Posterior cingulate gyrus (tissue), 11 donors: ENCODE results near the gene HSD17B2.
"Not testable (repeated sequence)": the region's sequence is repeated elsewhere in the genome, so short reads cannot be mapped to it uniquely, and the experiment has no call there.

Experiments used
- DNase-seq, 10 donors: peaks; one replicate each; pipeline versions ENCODE4 v3.0.0 to v3.0.0-alpha.2; 2020 to 2021; ENCODE audit warnings: mixed read lengths in 3 of 10
- intact Hi-C: fragments of 100-400 bp; cut with DNase I; formaldehyde crosslinking; loops from one replicate; pipeline ENCODE4 v1.15.1; 2023

Gene HSD17B2

DNA sequence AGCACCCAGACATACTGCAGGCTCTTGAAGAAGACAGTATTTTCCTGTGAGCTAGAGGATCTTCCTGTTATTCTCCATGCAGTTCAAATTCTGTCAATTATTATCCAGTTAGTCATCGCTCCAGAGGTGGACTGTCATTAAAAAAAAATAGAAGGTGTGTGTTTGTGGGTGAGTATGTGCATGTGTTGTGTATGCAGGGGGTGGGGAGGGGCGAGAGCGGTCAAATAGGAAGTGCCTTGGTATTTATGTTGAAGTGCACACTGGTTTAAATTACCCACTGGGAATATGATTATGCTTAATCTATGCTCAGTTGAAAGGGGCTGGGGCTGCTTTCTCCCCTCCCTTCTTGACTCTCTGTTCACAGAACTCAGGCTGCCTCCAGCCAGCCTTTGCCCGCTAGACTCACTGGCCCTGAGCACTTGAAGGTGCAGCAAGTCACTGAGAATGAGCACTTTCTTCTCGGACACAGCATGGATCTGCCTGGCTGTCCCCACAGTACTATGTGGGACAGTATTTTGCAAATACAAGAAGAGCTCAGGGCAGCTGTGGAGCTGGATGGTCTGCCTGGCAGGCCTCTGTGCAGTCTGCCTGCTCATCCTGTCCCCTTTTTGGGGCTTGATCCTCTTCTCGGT, at the start of gene HSD17B2:
TSS of gene HSD17B2 (plus strand) at position 273 of the 632 bp plus-strand sequence. CDS start at position 445, 172 bp downstream.
- no peak for DNase-seq
- intact Hi-C loops, result no loop called here

GRCh38 chr16:81987121-81987520, 47.9 kb upstream of the HSD17B2 start:
- no peak for DNase-seq
- intact Hi-C loops, result no loop called here

DNA sequence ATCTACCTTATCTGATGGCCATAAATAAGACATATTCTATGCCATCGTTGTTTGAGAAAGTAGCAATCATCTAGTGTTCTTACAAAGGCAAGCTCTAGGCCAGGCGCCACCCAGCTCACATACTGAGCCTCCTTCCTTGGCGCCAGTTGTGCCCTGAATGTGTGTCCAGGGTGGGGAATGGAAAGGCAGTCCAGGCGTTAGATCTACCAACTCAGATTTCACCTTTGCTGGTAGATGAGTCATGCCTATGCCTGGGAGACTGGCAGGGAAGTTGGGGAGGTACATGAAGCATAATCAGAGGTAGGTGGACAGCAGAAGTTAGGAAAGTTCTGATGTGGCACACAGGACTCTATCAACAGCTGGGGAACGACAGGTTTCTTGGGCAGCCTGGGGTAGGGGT, 47.3 kb upstream of the HSD17B2 start:
- intact Hi-C loops, result no loop called here
- no peak for DNase-seq

GRCh38 chr16:81992859-81993258, 42.2 kb upstream of the HSD17B2 start:
- intact Hi-C loops, result no loop called here
- DNase-seq, result no peak

- DNase-seq, result no peak
- intact Hi-C loops, result no loop called here
Observed at GRCh38 chr16:81994485-81994884, 40.6 kb upstream of the HSD17B2 start.

GRCh38 chr16:81995651-81996050, 39.4 kb upstream of the HSD17B2 start:
- no peak for DNase-seq
- intact Hi-C loops, result no loop called here

- intact Hi-C loops, result no loop called here
- no peak for DNase-seq
Observed at GRCh38 chr16:81996664-81997509, 38.2 kb upstream of the HSD17B2 start.

- intact Hi-C loops, result no loop called here
- DNase-seq, result no peak
Observed at GRCh38 chr16:81997738-81998137, 37.3 kb upstream of the HSD17B2 start.

DNA sequence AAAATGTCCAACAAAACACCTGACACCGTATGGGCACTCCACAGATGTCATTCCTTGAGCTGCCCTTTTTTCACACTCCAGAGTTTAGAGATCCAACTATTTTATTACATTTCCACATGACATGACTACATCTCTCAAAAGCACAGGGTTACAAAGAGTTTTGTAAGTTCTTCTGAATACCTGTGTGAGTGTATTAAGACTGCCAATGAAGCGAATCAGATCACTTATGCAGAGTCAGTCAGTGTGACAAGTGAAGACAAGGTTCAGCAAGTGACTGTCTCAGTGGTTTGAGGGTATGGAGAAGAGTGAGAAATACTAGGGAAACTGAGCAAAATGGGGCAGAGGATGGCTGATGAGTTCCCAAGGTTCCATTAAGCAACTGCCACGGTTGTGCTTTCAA, 32.2 kb upstream of the HSD17B2 start:
- intact Hi-C loops, result no loop called here
- no peak for DNase-seq

GRCh38 chr16:82004601-82005000, 30.5 kb upstream of the HSD17B2 start:
- intact Hi-C loops, result no loop called here
- DNase-seq, result no peak

DNA sequence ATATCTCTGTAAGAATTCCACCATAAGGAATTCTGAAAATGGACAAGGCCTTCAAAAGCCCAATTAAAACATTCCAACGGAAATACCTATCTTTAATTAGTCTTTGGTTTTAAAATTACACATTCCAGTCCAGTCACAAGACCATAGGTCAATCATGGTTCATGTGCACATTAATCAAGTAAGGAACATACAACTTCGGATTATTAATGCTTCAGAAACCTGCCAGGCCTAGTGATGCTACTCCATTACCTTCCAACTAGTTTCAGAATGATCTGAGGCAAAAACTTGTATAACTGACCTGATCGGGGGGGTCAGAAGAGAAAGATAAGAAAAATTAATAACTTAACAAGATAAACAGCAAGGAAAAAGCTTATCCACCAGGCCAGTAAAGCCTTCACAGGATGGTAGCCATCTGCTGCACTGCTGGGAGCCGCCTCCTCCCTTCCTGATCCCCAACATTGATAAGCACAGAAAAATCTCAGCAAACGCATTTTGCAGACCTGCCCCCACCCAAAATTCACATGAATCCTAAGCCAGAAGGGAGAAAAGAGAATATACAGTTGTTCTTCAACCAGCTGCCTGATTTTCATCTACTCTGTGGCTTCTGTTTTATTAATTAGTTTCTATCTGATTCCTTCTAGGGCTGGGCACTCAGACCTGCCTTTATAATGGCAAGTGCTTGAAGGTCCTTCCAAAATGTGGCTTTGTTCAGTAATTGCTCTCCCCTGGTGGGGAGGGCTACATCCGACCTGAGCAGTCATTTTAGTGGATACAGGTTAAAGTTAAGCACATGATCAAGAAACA, 29.8 kb upstream of the HSD17B2 start:
- intact Hi-C loops, result no loop called here
- no peak for DNase-seq

- DNase-seq, result no peak
- intact Hi-C loops, result no loop called here
Observed at GRCh38 chr16:82006036-82006435, 29.0 kb upstream of the HSD17B2 start.

DNA sequence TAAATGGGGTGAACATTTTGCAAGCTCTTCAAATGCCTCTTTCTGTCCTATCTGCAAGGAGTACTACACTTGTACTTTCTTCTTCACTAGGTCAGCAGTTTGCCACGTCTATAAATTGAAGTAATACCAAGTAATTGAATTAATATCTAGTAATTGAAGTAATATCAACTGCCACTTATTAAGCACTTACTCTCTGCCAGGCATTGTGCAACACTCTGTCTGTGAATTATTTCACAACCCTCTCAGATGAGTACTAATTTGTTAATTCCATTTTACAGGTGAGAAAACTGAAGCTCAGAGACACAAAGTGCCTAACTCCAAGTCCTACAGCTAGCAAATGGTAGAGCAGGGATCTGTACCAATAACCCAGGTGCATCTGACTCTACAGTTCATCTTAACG, 27.9 kb upstream of the HSD17B2 start:
- intact Hi-C loops, result no loop called here
- DNase-seq, result no peak

DNA sequence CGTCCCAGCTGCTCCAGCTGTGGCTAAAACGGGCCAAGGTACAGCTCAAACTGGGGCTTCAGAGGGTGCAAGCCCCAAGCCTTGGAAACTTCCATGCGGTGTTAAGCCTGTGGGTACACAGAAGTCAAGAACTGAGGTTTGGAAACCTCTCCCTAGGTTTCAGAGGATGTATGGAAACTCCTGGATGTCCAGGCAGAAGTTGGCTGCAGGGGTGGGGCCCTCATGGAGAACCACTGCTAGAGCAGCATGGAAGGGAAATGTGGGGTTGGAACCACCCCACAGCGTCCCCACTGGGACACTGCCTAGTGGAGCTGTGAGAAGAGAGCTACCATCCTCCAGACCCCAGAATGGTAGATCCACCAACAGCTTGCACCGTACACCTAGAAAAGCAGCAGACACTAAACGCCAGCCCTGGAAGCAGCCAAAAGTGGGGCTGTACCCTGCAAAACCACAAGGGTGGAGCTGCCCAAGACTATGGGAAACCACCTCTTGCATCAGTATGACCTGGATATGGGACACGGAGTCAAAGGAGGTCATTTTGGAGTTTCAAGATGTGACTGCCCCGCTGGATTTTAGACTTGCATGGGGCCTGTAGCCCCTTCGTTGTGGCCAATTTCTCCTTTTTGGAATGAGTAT, 26.0 kb upstream of the HSD17B2 start:
- intact Hi-C loops, result no loop called here
- no peak for DNase-seq

DNA sequence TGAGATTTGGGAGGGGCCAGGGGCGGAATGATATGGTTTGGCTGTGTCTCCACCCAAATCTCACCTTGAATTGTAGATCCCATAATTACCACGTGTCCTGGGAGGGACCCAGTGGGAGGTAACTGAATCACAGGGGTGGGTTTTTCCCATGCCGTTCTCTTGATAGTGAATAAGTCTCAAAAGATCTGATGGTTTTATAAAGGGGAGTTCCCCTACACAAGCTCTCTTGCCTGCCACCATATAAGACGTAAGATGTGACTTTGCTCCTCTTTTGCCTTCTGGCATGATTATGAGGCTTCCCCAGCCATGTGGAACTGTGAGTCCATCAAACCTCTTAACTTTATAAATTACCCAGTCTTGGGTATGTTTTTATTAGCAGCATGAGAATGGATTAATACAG, 25.3 kb upstream of the HSD17B2 start:
- intact Hi-C loops, DNase-seq: not testable (repeated sequence)

DNA sequence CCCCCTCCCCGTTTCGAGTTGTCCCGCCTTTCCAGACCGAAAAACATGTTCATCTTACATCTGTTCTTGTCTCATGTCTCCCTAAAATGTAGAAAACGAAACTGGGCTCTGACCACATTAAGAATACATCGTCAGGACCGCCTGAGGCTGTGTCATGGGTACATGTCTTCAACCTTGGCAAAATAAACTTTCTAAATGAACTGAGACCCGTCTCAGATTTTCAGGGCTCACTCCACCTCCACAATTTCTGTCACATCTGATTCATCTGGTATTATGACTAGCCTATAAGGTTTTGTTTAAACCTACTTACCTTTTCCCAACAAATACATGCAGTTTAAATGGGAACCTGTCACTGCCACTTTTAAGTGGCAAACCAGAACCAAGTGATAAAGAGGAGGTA, 24.4 kb upstream of the HSD17B2 start:
- intact Hi-C loops, result no loop called here
- DNase-seq, result no peak

DNA sequence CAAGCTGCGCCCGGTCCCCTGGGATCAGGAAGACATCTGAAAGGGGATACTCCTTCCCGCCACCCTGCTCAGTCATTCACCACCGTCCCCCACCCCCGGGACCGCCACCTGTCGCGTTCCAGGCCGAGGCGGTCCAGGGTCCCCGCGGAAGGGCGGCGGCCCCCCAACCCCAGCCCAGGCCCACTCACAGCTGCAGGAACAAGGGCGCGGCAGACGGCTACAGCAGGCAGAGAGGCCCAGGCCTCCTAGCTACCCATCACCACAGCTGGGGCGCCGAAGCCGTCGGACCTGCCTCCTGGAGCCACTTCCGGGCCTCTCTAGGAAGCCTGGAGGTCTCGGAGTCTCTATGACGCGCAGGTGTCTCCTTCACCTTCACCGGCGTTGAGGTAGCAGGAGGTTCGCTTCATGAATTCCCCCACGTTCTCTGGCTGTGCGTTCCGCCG, 23.8 kb upstream of the HSD17B2 start, which contains the start of gene SDR42E1:
TSS of gene SDR42E1 (minus strand) at position 272 of the 443 bp plus-strand sequence. CDS start 10,612 bp downstream, outside the sequence.
- intact Hi-C loops, result no loop called here
- DNase-seq, result no peak

- intact Hi-C loops, result no loop called here
- no peak for DNase-seq
Observed at GRCh38 chr16:82013139-82013538, 21.9 kb upstream of the HSD17B2 start.

DNA sequence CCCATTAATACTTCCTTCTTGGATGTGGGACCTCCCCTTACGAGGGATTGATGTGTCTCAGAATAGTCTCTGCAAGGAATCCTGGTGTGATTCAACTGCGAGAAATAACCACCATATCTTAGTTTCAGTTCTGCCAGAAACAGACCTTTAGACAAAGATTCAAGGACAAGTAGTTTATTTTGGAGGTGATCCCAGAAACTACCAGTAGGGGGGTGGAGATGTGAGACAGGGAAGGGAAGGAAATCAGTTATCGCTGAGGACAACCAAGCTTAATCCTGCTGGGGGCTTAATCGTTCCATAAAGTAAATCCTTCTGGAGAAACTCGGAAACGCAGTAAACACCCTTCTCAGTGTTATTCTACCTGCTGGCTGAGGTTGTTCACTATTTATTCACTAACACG, 18.8 kb upstream of the HSD17B2 start:
- intact Hi-C loops, result no loop called here
- DNase-seq, result no peak

- DNase-seq, result no peak
Observed at GRCh38 chr16:82016964-82017363, 18.1 kb upstream of the HSD17B2 start.

More at GRCh38 chr16:82016964-82017363, 18.1 kb upstream of the HSD17B2 start:
- intact Hi-C loops, result no loop called here
